Cardiac fibroblast (primary cell): Measurements from ENCODE around the gene KAZN.

ENCODE experiments used
- DNase-seq, 2 donors: peaks; one replicate each; pipeline versions ENCODE4 v3.0.0 to v3.0.0-alpha.2; 2010; ENCODE audit warnings: low read depth in 2 of 2
- H3K4me3 ChIP-seq, 2 donors: replicated peaks in 1 of 2; 1 replicate in 1 of 2; 2 replicates in 1 of 2; pipeline ENCODE4 v1.5.1; 2011; ENCODE audit warnings: low read depth in 2 of 2, low read length in 2 of 2, mild to moderate bottlenecking in 2 of 2, moderate library complexity in 1 of 2
- TF ChIP-seq, protein P1 (sequence below): IDR thresholded peaks from one replicate; pipeline ENCODE4 v1.5.1; 2011; ENCODE audit warnings: low read depth, mild to moderate bottlenecking, low read length, inconsistent platforms

KAZN gene

DNA sequence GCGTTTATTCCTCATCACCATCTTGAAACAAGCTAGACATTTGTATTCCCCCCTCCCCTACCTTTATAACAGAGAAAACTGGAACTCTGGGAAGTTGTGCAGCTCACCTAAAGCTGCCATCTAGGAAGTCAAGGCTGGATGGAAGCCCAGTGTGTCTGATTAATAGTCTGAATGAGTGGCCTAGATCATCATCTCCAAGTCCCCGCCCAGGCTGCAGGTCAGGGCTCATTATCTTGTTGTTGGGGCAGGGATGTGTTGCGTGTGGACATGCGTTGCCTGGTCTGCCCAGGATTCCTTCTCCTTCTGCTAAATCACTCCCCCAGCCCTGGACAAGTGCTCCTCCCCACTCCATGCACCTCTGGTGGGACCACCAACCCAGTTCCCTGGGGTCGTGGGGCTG is 14.7 kb upstream of the KAZN start:
- no peak for DNase-seq
- TF ChIP-seq, protein P1, sequence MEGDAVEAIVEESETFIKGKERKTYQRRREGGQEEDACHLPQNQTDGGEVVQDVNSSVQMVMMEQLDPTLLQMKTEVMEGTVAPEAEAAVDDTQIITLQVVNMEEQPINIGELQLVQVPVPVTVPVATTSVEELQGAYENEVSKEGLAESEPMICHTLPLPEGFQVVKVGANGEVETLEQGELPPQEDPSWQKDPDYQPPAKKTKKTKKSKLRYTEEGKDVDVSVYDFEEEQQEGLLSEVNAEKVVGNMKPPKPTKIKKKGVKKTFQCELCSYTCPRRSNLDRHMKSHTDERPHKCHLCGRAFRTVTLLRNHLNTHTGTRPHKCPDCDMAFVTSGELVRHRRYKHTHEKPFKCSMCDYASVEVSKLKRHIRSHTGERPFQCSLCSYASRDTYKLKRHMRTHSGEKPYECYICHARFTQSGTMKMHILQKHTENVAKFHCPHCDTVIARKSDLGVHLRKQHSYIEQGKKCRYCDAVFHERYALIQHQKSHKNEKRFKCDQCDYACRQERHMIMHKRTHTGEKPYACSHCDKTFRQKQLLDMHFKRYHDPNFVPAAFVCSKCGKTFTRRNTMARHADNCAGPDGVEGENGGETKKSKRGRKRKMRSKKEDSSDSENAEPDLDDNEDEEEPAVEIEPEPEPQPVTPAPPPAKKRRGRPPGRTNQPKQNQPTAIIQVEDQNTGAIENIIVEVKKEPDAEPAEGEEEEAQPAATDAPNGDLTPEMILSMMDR: no peak
- H3K4me3 ChIP-seq: no peak overlapping the region

DNA sequence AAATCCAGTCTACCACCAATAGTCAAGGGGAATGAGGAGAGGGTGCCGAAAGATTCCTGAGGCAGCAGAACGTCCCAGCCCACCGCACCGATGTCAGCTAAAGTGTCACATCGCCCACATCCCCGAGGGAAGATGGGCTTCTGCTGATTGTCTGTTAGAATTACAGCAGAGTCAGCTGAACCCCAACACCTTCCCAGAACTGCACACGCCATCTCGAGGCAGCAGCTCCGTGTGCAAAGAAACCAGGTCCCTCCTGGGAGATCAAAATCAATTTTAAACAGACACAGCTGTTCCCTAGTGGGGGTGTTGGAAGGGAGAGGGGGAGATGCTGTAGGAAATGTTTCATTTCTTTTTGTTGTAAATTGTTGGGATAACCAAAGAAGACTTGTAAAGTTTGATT is 12.8 kb upstream of the KAZN start:
- DNase-seq: no peak
- H3K4me3 ChIP-seq: no peak overlapping the region
- TF ChIP-seq, protein P1: no peak

DNA sequence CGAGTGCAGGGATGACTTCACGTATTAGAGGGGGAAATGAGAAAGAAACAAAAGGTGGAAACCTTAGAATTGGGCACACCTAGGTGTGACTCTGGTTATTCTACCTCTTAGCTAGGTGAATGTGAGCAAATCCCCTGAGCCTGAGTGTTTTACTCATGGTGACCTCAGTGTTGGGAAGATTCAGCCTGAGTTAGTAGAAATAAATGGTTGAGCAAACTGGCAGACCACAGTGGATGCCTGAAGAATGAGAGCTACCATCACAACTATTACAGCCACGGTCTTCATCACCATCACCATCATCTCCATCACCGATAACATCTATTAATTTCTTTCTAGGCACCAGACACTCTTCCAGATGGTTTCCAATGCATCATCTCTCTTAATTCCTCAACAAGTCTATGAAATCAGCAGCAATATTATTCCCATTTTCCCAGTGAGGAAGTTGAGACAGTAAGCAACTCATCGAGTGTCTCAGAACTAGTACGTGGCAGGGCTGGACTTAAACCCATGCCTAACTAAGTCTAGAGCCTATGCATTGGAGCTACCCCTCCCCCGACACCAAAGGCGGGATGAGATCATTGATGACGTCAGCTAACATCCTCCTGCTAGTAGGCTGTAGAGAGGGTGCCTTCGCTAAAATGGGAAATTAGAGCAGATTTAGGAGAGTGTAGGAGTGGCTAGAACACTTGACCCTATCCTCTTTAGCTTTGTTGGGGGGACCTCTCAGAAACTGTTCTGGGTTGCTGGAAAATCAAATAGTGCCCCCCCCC is 7.9 kb upstream of the KAZN start:
- TF ChIP-seq, protein P1: no peak
- no peak for DNase-seq
- H3K4me3 ChIP-seq: no peak overlapping the region

DNA sequence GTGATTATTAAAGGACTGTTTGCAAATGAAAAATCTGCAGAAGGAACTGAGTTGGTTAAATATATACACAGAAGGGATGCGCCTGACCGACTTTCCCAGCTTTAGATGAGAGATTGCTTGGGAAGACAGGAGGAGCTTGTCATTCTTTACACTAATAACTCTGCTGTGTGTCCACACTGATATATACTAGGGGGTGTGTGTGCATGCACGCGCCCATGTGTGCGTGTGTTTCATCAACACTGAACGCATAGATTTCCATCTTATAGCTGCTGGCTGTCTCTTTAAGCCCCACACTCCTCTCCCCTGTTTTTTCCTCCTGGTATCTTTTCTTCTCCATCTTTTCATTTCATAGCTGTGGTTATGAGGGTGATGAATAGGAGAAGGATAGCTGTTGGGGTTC is 6.9 kb upstream of the KAZN start:
- no peak for DNase-seq
- TF ChIP-seq, protein P1: no peak
- H3K4me3 ChIP-seq: no peak overlapping the region

DNA sequence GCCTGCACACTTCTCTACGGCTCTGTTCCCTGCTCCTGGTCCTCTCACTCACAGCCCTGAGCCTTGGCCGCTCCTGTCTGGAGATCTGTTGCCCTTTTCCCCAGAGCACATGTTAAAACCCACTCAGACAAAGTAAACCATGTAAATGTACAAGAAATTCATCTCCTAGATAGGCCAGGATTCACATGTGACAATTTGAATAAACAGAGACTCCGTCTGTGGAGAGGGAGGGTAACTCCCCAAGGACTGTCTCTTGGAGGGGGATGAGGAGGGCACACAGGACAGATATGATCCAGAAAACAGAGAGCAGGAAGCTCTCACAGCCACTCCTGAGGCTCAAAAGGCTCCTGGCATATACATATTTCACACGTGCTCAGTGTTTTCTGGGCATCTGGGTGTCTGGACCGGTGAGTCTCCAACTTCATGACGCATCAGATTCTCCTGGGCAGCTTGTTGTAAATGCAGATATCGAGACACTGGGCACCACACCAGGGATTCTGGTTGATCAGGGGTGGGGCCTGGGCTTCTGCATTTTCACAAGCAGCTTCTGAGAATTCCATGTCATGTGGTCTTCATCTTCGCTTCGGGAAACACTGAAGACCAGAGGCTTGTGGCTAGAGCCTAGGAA is 6.4 kb upstream of the KAZN start:
- no peak overlapping the region for H3K4me3 ChIP-seq
- DNase-seq: no peak
- TF ChIP-seq, protein P1: no peak

DNA sequence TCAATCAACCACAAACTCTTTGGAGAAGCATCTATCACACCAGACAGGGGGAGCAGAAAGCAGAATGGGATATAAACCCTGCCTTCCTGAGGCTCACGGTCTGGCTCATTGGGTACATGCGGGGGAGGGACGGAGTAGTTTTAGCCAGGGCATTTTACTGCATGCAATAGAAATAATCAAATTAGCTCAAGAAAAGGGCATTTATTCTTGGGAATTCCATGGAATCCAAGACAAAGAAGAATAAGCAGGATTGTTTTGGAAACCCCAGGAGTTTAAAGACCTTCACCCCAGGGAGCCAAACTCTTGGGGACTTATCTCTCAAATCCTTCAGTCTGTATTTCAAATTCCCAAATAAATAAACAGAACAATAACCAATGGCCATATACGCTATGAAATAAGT is 5.2 kb upstream of the KAZN start:
- no peak overlapping the region for H3K4me3 ChIP-seq
- DNase-seq: no peak
- TF ChIP-seq, protein P1: no peak
